Stimulated activated CD4-positive, alpha-beta T cell treated with anti-CD3 and anti-CD28 coated beads, Interleukin-1b, Interleukin-23, amount 100 ng/mL, for 48 hours (primary cell): ENCODE data around the gene PLEKHB1.

Experiments used
- DNase-seq: peaks from one replicate; pipeline ENCODE4 v3.0.0-alpha.2; 2020

Gene PLEKHB1

GRCh38 chr11:73693899-73694525, 47.6 kb downstream of the PLEKHB1 start:
- DNase-seq = no peak

- no peak for DNase-seq
These were observed 58.7 kb downstream of the PLEKHB1 start for GRCh38 chr11:73705053-73705452.

DNA sequence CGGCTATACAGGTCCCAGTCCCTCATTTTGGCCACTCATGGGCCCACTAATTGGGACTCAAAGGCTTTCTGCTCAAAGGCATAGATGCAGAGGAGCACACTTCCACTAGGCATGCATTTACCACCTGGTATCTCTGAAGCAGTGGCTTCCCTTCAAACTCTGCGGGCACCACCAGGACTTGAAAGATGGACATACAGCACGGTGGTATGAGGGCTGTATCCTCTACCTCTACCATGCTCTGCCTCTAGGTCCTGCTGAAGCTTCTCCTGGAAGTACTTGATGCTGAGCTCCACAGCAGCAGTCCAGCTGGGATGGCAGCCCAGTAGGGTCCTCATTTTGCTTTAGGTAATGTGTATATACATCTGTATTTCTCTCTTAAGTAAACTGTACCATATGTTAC, 64.6 kb downstream of the PLEKHB1 start:
- DNase-seq = no peak
